Gastroesophageal sphincter (tissue), 4 donors: ENCODE data around the gene SYNGR3. TPM values are rescaled to one million over a fixed set of nuclear protein-coding genes. Genes with fewer than 3 reads are reported as not detected.
"Not testable (repeated sequence)": the region's sequence is repeated elsewhere in the genome, so short reads cannot be mapped to it uniquely, and the experiment has no call there.

ENCODE experiments used
- ATAC-seq: fragments of 150-250 bp; one replicate; pipeline ENCODE4 v1.9.1; 2016; ENCODE audit warnings: mild to moderate bottlenecking, moderate library complexity
- H3K27ac ChIP-seq, 4 donors: fragments of 200-600 bp; sonication (generic) in 3 of 4; 1 replicate in 3 of 4; 2 replicates in 1 of 4; pipeline ENCODE4 v1.5.1; 2016 to 2019
- H3K27me3 ChIP-seq: fragments of 200-600 bp; sonication (generic); one replicate; pipeline ENCODE4 v1.5.1; 2019
- H3K36me3 ChIP-seq, 2 donors: fragments of 200-600 bp; sonication (generic); one replicate each; pipeline ENCODE4 v1.5.1; 2019; ENCODE audit warnings: control low read depth in 1 of 2
- H3K4me1 ChIP-seq, 3 donors: fragments of 200-600 bp; sonication (generic); 1 replicate in 2 of 3; 2 replicates in 1 of 3; pipeline ENCODE4 v1.5.1; 2016 to 2019; ENCODE audit warnings: control low read depth in 2 of 3
- H3K4me3 ChIP-seq, 2 donors: fragments of 200-600 bp; sonication (generic); one replicate each; pipeline ENCODE4 v1.5.1; 2019; ENCODE audit warnings: mild to moderate bottlenecking in 1 of 2, moderate library complexity in 1 of 2
- H3K9me3 ChIP-seq, 3 donors: fragments of 200-600 bp; sonication (generic); one replicate each; pipeline ENCODE4 v1.5.1; 2017 to 2019; ENCODE audit warnings: control low read depth in 2 of 3
- EP300 ChIP-seq: sonication (generic); formaldehyde crosslinking; IDR thresholded peaks from one replicate; pipeline ENCODE4 v1.6.1; 2017; ENCODE audit warnings: antibody characterized with exemption, mild to moderate bottlenecking
- POLR2A ChIP-seq, 2 donors: fragments of 450-650 bp; IDR thresholded peaks; one replicate each; pipeline ENCODE4 v1.6.1; 2017; ENCODE audit warnings: antibody characterized with exemption in 2 of 2, mild to moderate bottlenecking in 2 of 2, moderate library complexity in 1 of 2
- POLR2AphosphoS5 ChIP-seq: sonication (generic); formaldehyde crosslinking; IDR thresholded peaks from one replicate; pipeline ENCODE4 v1.6.1; 2017; ENCODE audit warnings: antibody characterized with exemption
- WGBS, 2 donors: methylation state at CpG; one replicate each; pipeline ENCODE4 v1.1.5; 2018; ENCODE audit warnings: low coverage in 1 of 2; 5-methylcytosine and 5-hydroxymethylcytosine counted together
- total RNA-seq, 4 donors: library from RNA; depleted of rRNA; stranded (reverse); fragments of >200 nt; gene quantifications; one replicate each; pipeline ENCODE4 v1.1.0, GENCODE V29; 2016
- TF ChIP-seq, protein P1 (sequence below), 4 experiments: fragments of 200-600 bp in 2 of 4; fragments of 450-650 bp in 2 of 4; sonication (generic) in 1 of 4; IDR thresholded peaks; one replicate each; pipeline ENCODE4 v1.5.1; 2017 to 2019; ENCODE audit warnings: antibody characterized with exemption in 4 of 4, mild to moderate bottlenecking in 2 of 4, moderate library complexity in 2 of 4

SYNGR3 gene
- total RNA-seq, 4 donors from 2014 or later: 1.2 to 5.1 (median 3.1) TPM; not detected in 1

DNA sequence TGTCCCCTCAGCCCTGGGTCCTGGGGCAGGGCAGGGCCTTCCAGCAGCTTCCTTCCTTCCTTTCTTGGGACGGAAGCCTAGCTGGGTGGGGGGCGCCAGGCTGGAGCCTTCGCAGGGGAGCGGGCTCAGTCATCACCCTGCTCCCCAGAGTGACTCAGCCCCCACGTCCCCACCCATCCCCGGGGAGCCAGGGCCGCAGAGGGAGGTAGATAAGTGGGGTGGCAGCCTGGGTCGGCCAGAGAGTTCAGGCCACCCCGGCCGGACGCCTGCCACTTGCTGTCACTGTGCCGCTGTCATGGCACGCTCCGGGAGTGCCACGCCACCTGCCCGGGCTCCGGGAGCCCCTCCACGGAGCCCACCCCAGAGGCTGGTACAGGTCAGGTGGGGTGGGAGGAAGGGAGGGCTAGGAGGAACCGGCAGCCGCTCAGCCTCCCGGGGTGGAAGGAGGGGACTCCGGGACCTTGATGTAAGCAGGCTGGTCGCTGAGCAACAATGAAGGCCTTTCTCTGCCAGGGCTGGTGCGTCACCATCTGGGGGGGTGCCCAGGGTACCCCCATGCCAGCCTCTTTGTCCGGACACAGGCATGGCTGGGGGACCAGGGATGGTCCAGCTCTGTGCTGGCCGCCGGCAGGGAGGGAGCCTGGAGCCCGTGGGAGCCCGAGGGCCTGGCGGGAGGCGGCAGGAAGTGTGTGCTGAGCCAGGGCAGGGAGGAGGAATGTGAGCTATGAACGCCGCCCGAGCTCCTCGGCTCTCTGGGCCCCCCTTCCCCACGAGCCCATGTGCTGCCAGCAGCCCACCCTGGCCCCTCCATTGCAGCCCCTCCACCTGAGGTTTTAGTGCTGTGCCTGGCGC, 43.5 kb downstream of the SYNGR3 start:
- peak overlapping the region; percentile 45 to 92 (median 91) for H3K27ac ChIP-seq
- peaks cover 0 to 83% (median 59%) of the 10 kb centered on the region in 3 donors for H3K4me1 ChIP-seq
- WGBS, 2 donors: 0% methylated on average over 1 of the region's 37 CpGs; no CpG with 5 or more reads in 1 of the 2 donors
- ATAC-seq: peak; percentile 80
- peaks cover 0 to 25% of the 10 kb centered on the region in 2 donors for H3K36me3 ChIP-seq
- no peaks in the 10 kb centered on the region for H3K27me3 ChIP-seq
- H3K9me3 ChIP-seq: no peaks in the 10 kb centered on the region
- peak overlapping the region; percentile 1 to 49 for H3K4me3 ChIP-seq
- TF ChIP-seq, protein P1, sequence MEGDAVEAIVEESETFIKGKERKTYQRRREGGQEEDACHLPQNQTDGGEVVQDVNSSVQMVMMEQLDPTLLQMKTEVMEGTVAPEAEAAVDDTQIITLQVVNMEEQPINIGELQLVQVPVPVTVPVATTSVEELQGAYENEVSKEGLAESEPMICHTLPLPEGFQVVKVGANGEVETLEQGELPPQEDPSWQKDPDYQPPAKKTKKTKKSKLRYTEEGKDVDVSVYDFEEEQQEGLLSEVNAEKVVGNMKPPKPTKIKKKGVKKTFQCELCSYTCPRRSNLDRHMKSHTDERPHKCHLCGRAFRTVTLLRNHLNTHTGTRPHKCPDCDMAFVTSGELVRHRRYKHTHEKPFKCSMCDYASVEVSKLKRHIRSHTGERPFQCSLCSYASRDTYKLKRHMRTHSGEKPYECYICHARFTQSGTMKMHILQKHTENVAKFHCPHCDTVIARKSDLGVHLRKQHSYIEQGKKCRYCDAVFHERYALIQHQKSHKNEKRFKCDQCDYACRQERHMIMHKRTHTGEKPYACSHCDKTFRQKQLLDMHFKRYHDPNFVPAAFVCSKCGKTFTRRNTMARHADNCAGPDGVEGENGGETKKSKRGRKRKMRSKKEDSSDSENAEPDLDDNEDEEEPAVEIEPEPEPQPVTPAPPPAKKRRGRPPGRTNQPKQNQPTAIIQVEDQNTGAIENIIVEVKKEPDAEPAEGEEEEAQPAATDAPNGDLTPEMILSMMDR (IDR thresholded peaks at IDR 0.05): no peak
- TF ChIP-seq POLR2AphosphoS5 (peak; percentile 17), EP300 (no peak), POLR2A (IDR thresholded peaks at IDR 0.05) (peak; percentile 12 to 21)

DNA sequence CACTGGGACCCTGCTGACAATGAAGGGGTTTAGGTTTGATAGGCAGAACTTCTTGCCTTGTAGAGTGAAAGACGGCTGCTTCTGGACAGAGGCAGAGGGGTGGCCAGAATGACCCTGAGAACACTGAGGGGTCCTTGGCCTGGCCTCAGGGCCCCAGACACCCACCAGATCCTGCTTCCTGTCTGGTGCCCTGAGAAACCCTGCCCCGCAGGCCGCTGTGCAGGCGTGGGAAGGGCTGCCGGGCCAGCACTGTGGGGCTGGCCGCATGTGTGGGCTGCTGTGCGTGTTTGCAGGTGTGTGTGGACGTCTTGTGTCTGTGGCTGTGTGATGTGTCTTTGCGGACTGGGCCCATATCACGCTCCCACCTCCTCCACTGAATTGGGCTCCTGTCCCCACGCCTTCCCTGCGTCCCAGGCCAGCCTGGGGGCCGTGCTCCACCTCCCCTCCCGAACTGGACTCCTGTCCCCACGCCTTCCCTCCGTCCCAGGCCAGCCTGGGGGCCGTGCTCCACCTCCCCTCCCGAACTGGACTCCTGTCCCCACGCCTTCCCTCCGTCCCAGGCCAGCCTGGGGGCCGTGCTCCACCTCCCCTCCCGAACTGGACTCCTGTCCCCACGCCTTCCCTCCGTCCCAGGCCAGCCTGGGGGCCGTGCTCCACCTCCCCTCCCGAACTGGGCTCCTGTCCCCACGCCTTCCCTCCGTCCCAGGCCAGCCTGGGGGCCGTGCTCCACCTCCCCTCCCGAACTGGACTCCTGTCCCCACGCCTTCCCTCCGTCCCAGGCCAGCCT, 44.3 kb downstream of the SYNGR3 start:
- not testable (repeated sequence) for ATAC-seq, H3K27me3 ChIP-seq, H3K9me3 ChIP-seq
- WGBS, 2 donors: 2% methylated on average over 7 of the region's 32 CpGs; no CpG with 5 or more reads in 1 of the 2 donors
- Histone ChIP-seq H3K36me3 (peaks cover 0 to 33% of the 10 kb centered on the region in 2 donors), H3K27ac (peak overlapping the region; percentile 45 to 92 (median 91)), H3K4me1 (peaks cover 0 to 83% (median 61%) of the 10 kb centered on the region in 3 donors), H3K4me3 (peak overlapping the region in 1 of 2 donors; percentile 49)

DNA sequence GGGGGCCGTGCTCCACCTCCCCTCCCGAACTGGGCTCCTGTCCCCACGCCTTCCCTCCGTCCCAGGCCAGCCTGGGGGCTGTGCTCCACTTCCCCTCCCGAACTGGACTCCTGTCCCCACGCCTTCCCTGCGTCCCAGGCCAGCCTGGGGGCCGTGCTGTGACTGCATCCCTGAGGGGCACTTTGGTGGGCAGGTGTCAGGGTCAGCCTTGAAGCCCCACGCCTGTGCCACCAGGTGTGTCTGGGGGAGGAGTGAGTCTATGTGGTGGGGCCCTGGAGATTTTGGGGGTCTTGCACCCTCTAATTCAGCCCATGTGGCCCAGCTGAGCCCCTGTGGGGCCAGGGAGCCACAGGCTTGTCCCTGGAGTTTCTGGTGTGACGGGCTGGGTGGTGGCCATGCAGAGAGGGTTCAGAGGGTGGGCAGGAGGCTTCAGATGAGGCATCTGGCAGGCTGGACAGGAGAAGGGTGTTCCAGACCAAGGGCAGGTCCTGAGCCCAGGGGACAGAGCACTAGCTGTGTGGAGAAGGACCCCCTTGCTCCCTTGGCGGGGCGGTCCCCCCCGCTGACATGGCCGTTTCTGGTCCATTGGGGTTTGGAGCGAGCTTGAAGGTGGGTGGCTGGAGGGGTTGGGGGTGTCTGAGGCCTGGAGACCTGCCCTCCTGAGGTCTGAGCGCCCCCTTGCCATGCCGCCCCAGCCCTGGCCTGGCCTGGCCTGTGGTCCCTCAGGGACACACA, 45.1 kb downstream of the SYNGR3 start:
- TF ChIP-seq EP300: no peak
- TF ChIP-seq, protein P1 (IDR thresholded peaks at IDR 0.05): no peak
- no peak for TF ChIP-seq POLR2AphosphoS5
- no peak for TF ChIP-seq POLR2A (IDR thresholded peaks at IDR 0.05)
- Histone ChIP-seq H3K36me3 (peaks cover 0 to 27% of the 10 kb centered on the region in 2 donors), H3K4me1 (peaks cover 0 to 85% (median 69%) of the 10 kb centered on the region in 3 donors), H3K4me3 (peak overlapping the region in 1 of 2 donors; percentile 49), H3K27ac (peak overlapping the region in 3 of 4 donors; percentile 90 to 92 (median 92)), H3K9me3 (no peaks in the 10 kb centered on the region), H3K27me3 (no peaks in the 10 kb centered on the region)
- no peak for ATAC-seq
- WGBS, 2 donors: no CpG with 5 or more reads among the region's 17 CpGs

DNA sequence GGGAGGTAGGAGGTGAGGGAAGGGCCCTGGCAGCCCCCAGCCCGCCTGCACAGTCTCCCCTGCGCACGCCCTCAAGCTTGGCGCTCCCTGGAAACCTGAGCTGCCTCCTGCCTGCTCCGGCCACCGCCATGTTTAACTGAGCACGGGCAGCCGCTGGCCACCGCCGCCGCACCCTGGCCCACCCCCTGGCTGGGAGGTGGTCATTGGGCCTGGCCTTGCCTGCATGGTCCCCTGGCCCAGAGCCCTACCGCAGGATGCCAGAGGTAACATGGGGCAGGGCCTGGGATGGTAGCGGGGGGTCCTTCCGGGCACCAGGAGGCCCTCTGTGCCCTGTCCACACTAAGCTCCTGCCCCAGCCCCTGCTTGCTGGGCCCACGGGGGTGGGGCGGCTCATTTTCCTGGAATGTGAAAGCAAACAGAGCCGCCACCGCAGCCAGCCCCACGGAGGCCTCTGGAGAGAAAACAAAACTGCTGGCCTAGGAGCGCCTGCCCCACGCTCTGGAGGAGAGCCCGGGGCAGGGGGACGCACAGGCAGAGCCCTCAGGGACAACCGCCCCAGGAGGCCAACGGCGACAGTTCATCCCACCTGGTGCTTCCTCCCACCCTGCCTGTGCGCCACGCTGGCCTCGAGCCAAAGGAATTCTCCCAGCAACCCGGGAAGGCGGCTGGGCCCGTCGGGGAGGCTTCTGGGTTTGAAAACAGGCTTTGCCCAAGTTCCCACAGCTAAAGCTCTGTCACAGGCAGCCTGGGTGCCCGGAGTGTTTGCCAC, 45.8 kb downstream of the SYNGR3 start:
- H3K4me1 ChIP-seq: peaks cover 0 to 92% (median 75%) of the 10 kb centered on the region in 3 donors
- ATAC-seq: no peak
- WGBS, 2 donors: no CpG with 5 or more reads among the region's 34 CpGs
- no peaks in the 10 kb centered on the region for H3K9me3 ChIP-seq
- H3K27ac ChIP-seq: peak overlapping the region; percentile 8 to 92 (median 91)
- peak overlapping the region in 1 of 2 donors; percentile 49 for H3K4me3 ChIP-seq
- no peaks in the 10 kb centered on the region for H3K27me3 ChIP-seq
- H3K36me3 ChIP-seq: peaks cover 0 to 22% of the 10 kb centered on the region in 2 donors
- TF ChIP-seq POLR2AphosphoS5 (peak; percentile 26), POLR2A (IDR thresholded peaks at IDR 0.05) (no peak)

- WGBS, 2 donors: 80% methylated on average over 1 of the region's 47 CpGs; no CpG with 5 or more reads in 1 of the 2 donors
- Histone ChIP-seq H3K36me3 (peaks cover 0 to 26% of the 10 kb centered on the region in 2 donors), H3K9me3 (no peaks in the 10 kb centered on the region), H3K4me3 (peak overlapping the region in 1 of 2 donors; percentile 49), H3K27me3 (no peaks in the 10 kb centered on the region), H3K4me1 (peaks cover 0 to 94% (median 75%) of the 10 kb centered on the region in 3 donors), H3K27ac (peak overlapping the region; percentile 7 to 92 (median 91))
- ATAC-seq: no peak
- TF ChIP-seq, protein P1 (IDR thresholded peaks at IDR 0.05): no peak
- TF ChIP-seq POLR2AphosphoS5: no peak
- no peak for TF ChIP-seq POLR2A (IDR thresholded peaks at IDR 0.05)
- TF ChIP-seq EP300: no peak
These were observed 46.6 kb downstream of the SYNGR3 start for GRCh38 chr16:2036200-2036966.
